Ecto neural progenitor cell (in vitro differentiated cells): ENCODE measurements around the gene EFTUD2.

Experiments used
- DNase-seq: peaks from one replicate; pipeline ENCODE4 v3.0.0-alpha.2; 2018; ENCODE audit warnings: low spot score

Gene EFTUD2

GRCh38 chr17:44910231-44911106 lies 11.2 kb upstream of the EFTUD2 start:
- DNase-seq = peak; percentile 41

- DNase-seq = peak; percentile 44
These were observed 10.5 kb upstream of the EFTUD2 start for GRCh38 chr17:44909681-44910144.

- no peak for DNase-seq
These were observed 9.6 kb upstream of the EFTUD2 start for GRCh38 chr17:44908761-44909326.

GRCh38 chr17:44907729-44908470 lies 8.7 kb upstream of the EFTUD2 start:
- no peak for DNase-seq

GRCh38 chr17:44906763-44907728 lies 7.8 kb upstream of the EFTUD2 start:
- no peak for DNase-seq

GRCh38 chr17:44906010-44906646 lies 6.9 kb upstream of the EFTUD2 start:
- DNase-seq = no peak

- no peak for DNase-seq
These were observed 6.1 kb upstream of the EFTUD2 start for GRCh38 chr17:44905006-44906000.

GRCh38 chr17:44904001-44904984 lies 5.0 kb upstream of the EFTUD2 start:
- DNase-seq = no peak

GRCh38 chr17:44903012-44903685 lies 3.9 kb upstream of the EFTUD2 start:
- DNase-seq = no peak

GRCh38 chr17:44902135-44902760 lies 3.0 kb upstream of the EFTUD2 start:
- DNase-seq = no peak

- DNase-seq = no peak
These were observed 2.2 kb upstream of the EFTUD2 start for GRCh38 chr17:44901411-44901921.

GRCh38 chr17:44900894-44901293 lies 1.6 kb upstream of the EFTUD2 start:
- no peak for DNase-seq

GRCh38 chr17:44898768-44899073 lies 524 bp downstream of the EFTUD2 start:
- no peak for DNase-seq

- no peak for DNase-seq
These were observed 4.6 kb downstream of the EFTUD2 start for GRCh38 chr17:44894642-44895041.

GRCh38 chr17:44892250-44892649 lies 7.0 kb downstream of the EFTUD2 start:
- DNase-seq = no peak

- DNase-seq = no peak
These were observed 10.2 kb downstream of the EFTUD2 start for GRCh38 chr17:44889003-44889402.
